HepG2 (cell line): ENCODE measurements around the gene NXPH4. TPM values are rescaled to one million over a fixed set of nuclear protein-coding genes. Genes with fewer than 3 reads are reported as not detected.

Experiments used
- HOXA3 ChIP-seq: sonication (generic); formaldehyde crosslinking; IDR thresholded peaks from 2 replicates; pipeline ENCODE4 v1.5.0; 2020; ENCODE audit warnings: missing genetic modification reagents
- KAT7 ChIP-seq: IDR thresholded peaks from 2 replicates; pipeline ENCODE4 v1.6.1; 2018; ENCODE audit warnings: borderline replicate concordance, missing compliant biosample characterization
- KDM2A ChIP-seq: sonication (generic); formaldehyde crosslinking; IDR thresholded peaks from 2 replicates; pipeline ENCODE4 v1.4.0; 2020; ENCODE audit warnings: low read depth, missing genetic modification reagents, borderline replicate concordance
- KDM6A ChIP-seq: IDR thresholded peaks from 2 replicates; pipeline ENCODE4 v1.6.1; 2016; ENCODE audit warnings: low read depth
- NFRKB ChIP-seq: fragments of 450-650 bp; IDR thresholded peaks from 2 replicates; pipeline ENCODE4 v1.6.1; 2017
- NFYB ChIP-seq: sonication (generic); formaldehyde crosslinking; IDR thresholded peaks from 2 replicates; pipeline ENCODE4 v1.4.0; 2020; ENCODE audit warnings: missing genetic modification reagents
- PTBP1 ChIP-seq: fragments of 200-400 bp; formaldehyde crosslinking; IDR thresholded peaks from 2 replicates; pipeline ENCODE4 v1.6.1; 2018; ENCODE audit warnings: low read length, low read depth; ENCODE audit not compliant: poor library complexity, severe bottlenecking
- RARA ChIP-seq: IDR thresholded peaks from 2 replicates; pipeline ENCODE4 v1.6.1; 2016; ENCODE audit warnings: missing genetic modification reagents, missing compliant biosample characterization
- RBM22 ChIP-seq: fragments of 200-400 bp; formaldehyde crosslinking; optimal IDR thresholded peaks from 2 replicates; pipeline ENCODE3; 2017; ENCODE audit warnings: mild to moderate bottlenecking, low read length, moderate library complexity
- SP2 ChIP-seq: sonication (generic); formaldehyde crosslinking; IDR thresholded peaks from 2 replicates; pipeline ENCODE4 v1.5.1; 2020; ENCODE audit warnings: mild to moderate bottlenecking, missing genetic modification reagents
- ZFYVE20 ChIP-seq: sonication (generic); formaldehyde crosslinking; IDR thresholded peaks from 2 replicates; pipeline ENCODE4 v1.8.0; 2023; ENCODE audit warnings: low read depth, mild to moderate bottlenecking, moderate library complexity, missing genetic modification reagents, borderline replicate concordance
- ZNF136 ChIP-seq: sonication (generic); formaldehyde crosslinking; IDR thresholded peaks from 2 replicates; pipeline ENCODE4 v1.8.1; 2022; ENCODE audit warnings: low read depth, mild to moderate bottlenecking, moderate library complexity, missing genetic modification reagents
- ZNF430 ChIP-seq: sonication (generic); formaldehyde crosslinking; IDR thresholded peaks from 2 replicates; pipeline ENCODE4 v1.9.0; 2021; ENCODE audit warnings: mild to moderate bottlenecking, missing genetic modification reagents
- ZNF484 ChIP-seq: sonication (generic); formaldehyde crosslinking; IDR thresholded peaks from 2 replicates; pipeline ENCODE4 v1.5.1; 2020; ENCODE audit warnings: mild to moderate bottlenecking, low read depth, missing genetic modification reagents, borderline replicate concordance
- ZSCAN31 ChIP-seq: sonication (generic); formaldehyde crosslinking; IDR thresholded peaks from 2 replicates; pipeline ENCODE4 v1.5.0; 2020; ENCODE audit warnings: low read depth, mild to moderate bottlenecking, missing genetic modification reagents
- polyA plus RNA-seq, 8 experiments: library from polyadenylated mRNA; depleted of rRNA in 3 of 8; stranded (reverse) in 7 of 8; unstranded in 1 of 8; fragments of >200 nt; fragmentation: Illumina TruSeq in 4 of 8; extraction: Trizol in 4 of 8; gene quantifications; 2 replicates each; pipeline versions ENCODE4 v1.2.1 to v1.2.3, GENCODE V29; 2011 to 2016; ENCODE audit warnings: low read depth in 4 of 8, missing spikeins in 1 of 8, mixed read lengths in 1 of 8; ENCODE audit not compliant: insufficient read depth in 1 of 8
- total RNA-seq, 5 experiments: library from RNA; depleted of rRNA; stranded (reverse); fragments of >200 nt; fragmentation: Illumina TruSeq; extraction: Trizol; gene quantifications; 2 replicates each; pipeline ENCODE4 v1.2.3, GENCODE V29; 2016; ENCODE audit warnings: low read depth in 1 of 5
- TF ChIP-seq, protein P1 (sequence below): sonication (generic); formaldehyde crosslinking; IDR thresholded peaks from 2 replicates; pipeline ENCODE4 v1.4.0; 2020; ENCODE audit warnings: missing genetic modification reagents
- TF ChIP-seq, protein P2 (sequence below): sonication (generic); formaldehyde crosslinking; IDR thresholded peaks from 2 replicates; pipeline ENCODE4 v1.5.1; 2020; ENCODE audit warnings: mild to moderate bottlenecking, missing genetic modification reagents, borderline replicate concordance
- TF ChIP-seq, protein P3 (sequence below): IDR thresholded peaks from 2 replicates; pipeline ENCODE4 v1.6.1; 2016

The NXPH4 gene
- total and polyA plus RNA-seq, 2 of the 13 experiments (the other 11 are each of a cell fraction or from before 2014, with no cell fraction given): 0.13 TPM; not detected in 1

DNA sequence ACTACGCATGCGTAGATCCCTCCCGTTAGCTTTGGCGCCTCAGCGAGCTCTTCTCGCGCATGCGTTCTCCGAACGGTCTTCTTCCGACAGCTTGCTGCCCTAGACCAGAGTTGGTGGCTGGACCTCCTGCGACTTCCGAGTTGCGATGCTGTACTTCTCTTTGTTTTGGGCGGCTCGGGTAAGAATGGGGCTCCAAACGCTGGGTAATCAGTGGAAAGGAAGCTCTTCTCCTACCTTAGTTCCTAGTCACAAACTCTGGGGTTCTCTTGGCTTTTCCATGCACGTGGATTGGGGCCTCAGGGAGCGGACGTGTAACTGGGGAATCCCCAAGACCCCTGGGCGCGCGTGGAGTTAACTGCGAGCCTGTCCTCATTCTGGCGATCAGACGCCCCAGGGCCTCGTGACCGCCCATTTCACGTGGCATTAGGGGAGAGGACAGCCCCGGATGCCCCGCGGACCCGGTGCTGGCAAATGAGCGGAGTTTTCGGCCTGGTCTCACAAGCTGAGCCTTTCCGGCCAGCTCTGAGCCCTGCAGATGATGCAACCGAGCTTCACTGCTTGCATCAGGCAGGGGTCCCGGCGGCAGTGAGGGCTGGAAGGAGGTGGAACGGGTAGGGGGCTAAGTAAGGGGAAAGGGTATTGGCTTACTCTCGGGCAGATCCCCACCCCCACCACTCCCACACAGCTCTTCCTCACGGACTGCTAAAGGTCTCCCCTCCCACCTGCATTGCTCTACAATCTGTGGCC is 13.2 kb downstream of the NXPH4 start, which contains the start of gene SHMT2 (continued):
- TF ChIP-seq, protein P1, sequence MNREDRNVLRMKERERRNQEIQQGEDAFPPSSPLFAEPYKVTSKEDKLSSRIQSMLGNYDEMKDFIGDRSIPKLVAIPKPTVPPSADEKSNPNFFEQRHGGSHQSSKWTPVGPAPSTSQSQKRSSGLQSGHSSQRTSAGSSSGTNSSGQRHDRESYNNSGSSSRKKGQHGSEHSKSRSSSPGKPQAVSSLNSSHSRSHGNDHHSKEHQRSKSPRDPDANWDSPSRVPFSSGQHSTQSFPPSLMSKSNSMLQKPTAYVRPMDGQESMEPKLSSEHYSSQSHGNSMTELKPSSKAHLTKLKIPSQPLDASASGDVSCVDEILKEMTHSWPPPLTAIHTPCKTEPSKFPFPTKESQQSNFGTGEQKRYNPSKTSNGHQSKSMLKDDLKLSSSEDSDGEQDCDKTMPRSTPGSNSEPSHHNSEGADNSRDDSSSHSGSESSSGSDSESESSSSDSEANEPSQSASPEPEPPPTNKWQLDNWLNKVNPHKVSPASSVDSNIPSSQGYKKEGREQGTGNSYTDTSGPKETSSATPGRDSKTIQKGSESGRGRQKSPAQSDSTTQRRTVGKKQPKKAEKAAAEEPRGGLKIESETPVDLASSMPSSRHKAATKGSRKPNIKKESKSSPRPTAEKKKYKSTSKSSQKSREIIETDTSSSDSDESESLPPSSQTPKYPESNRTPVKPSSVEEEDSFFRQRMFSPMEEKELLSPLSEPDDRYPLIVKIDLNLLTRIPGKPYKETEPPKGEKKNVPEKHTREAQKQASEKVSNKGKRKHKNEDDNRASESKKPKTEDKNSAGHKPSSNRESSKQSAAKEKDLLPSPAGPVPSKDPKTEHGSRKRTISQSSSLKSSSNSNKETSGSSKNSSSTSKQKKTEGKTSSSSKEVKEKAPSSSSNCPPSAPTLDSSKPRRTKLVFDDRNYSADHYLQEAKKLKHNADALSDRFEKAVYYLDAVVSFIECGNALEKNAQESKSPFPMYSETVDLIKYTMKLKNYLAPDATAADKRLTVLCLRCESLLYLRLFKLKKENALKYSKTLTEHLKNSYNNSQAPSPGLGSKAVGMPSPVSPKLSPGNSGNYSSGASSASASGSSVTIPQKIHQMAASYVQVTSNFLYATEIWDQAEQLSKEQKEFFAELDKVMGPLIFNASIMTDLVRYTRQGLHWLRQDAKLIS (CRISPR knock-in tag): no peak
- TF ChIP-seq SP2 (no peak), RARA (no peak), KDM6A (CRISPR knock-in tag) (no peak), KAT7 (CRISPR knock-in tag) (peak; percentile 80; the same call in 1 of the 2 replicates), ZNF136 (CRISPR knock-in tag) (no peak), PTBP1 (no peak), KDM2A (peak; percentile 82), RBM22 (peak; percentile 37), ZNF430 (CRISPR knock-in tag) (no peak), ZNF484 (no peak), ZSCAN31 (CRISPR knock-in tag) (peak; percentile 87), HOXA3 (CRISPR knock-in tag) (peak; percentile 63), ZFYVE20 (peak; percentile 24; the same call in 1 of the 2 replicates), NFRKB (no peak), NFYB (CRISPR knock-in tag) (peak; percentile 24; the same call in 1 of the 2 replicates)
- TF ChIP-seq, protein P2, sequence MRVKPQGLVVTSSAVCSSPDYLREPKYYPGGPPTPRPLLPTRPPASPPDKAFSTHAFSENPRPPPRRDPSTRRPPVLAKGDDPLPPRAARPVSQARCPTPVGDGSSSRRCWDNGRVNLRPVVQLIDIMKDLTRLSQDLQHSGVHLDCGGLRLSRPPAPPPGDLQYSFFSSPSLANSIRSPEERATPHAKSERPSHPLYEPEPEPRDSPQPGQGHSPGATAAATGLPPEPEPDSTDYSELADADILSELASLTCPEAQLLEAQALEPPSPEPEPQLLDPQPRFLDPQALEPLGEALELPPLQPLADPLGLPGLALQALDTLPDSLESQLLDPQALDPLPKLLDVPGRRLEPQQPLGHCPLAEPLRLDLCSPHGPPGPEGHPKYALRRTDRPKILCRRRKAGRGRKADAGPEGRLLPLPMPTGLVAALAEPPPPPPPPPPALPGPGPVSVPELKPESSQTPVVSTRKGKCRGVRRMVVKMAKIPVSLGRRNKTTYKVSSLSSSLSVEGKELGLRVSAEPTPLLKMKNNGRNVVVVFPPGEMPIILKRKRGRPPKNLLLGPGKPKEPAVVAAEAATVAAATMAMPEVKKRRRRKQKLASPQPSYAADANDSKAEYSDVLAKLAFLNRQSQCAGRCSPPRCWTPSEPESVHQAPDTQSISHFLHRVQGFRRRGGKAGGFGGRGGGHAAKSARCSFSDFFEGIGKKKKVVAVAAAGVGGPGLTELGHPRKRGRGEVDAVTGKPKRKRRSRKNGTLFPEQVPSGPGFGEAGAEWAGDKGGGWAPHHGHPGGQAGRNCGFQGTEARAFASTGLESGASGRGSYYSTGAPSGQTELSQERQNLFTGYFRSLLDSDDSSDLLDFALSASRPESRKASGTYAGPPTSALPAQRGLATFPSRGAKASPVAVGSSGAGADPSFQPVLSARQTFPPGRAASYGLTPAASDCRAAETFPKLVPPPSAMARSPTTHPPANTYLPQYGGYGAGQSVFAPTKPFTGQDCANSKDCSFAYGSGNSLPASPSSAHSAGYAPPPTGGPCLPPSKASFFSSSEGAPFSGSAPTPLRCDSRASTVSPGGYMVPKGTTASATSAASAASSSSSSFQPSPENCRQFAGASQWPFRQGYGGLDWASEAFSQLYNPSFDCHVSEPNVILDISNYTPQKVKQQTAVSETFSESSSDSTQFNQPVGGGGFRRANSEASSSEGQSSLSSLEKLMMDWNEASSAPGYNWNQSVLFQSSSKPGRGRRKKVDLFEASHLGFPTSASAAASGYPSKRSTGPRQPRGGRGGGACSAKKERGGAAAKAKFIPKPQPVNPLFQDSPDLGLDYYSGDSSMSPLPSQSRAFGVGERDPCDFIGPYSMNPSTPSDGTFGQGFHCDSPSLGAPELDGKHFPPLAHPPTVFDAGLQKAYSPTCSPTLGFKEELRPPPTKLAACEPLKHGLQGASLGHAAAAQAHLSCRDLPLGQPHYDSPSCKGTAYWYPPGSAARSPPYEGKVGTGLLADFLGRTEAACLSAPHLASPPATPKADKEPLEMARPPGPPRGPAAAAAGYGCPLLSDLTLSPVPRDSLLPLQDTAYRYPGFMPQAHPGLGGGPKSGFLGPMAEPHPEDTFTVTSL (CRISPR knock-in tag): no peak
- TF ChIP-seq, protein P3, sequence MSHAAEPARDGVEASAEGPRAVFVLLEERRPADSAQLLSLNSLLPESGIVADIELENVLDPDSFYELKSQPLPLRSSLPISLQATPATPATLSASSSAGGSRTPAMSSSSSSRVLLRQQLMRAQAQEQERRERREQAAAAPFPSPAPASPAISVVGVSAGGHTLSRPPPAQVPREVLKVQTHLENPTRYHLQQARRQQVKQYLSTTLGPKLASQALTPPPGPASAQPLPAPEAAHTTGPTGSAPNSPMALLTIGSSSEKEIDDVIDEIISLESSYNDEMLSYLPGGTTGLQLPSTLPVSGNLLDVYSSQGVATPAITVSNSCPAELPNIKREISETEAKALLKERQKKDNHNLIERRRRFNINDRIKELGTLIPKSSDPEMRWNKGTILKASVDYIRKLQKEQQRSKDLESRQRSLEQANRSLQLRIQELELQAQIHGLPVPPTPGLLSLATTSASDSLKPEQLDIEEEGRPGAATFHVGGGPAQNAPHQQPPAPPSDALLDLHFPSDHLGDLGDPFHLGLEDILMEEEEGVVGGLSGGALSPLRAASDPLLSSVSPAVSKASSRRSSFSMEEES (CRISPR knock-in tag): peak; percentile 79
